Mesendoderm (in vitro differentiated cells): ENCODE data around the gene SUMF1.
"Not testable (repeated sequence)": the region's sequence is repeated elsewhere in the genome, so short reads cannot be mapped to it uniquely, and the experiment has no call there.

Source experiments
- DNase-seq: peaks from one replicate; pipeline ENCODE4 v3.0.0; 2013
- H2AK5ac ChIP-seq: 2 replicates; pipeline ENCODE4 v1.6.1; 2013; ENCODE audit warnings: low read length, inconsistent platforms
- H2BK120ac ChIP-seq: 2 replicates; pipeline ENCODE4 v1.6.1; 2013; ENCODE audit warnings: low read depth, mild to moderate bottlenecking, low read length, moderate library complexity, mixed read lengths
- H2BK15ac ChIP-seq: replicated peaks from 2 replicates; pipeline ENCODE4 v1.6.1; 2013; ENCODE audit warnings: low read depth, mild to moderate bottlenecking, moderate library complexity
- H2BK5ac ChIP-seq: 2 replicates; pipeline ENCODE4 v1.6.1; 2013; ENCODE audit warnings: low read length, inconsistent platforms
- H3K18ac ChIP-seq: 2 replicates; pipeline ENCODE4 v1.6.1; 2013; ENCODE audit warnings: mild to moderate bottlenecking, low read length, mixed read lengths
- H3K23ac ChIP-seq: one replicate; pipeline ENCODE4 v1.6.1; 2013; ENCODE audit warnings: low read length
- H3K27ac ChIP-seq: 2 replicates; pipeline ENCODE4 v1.5.1; 2013; ENCODE audit warnings: low read depth, mild to moderate bottlenecking, inconsistent platforms, low read length, moderate library complexity
- H3K27me3 ChIP-seq: 2 replicates; pipeline ENCODE4 v1.6.1; 2013; ENCODE audit warnings: low read length, control low read depth, mild to moderate bottlenecking, inconsistent platforms; ENCODE audit not compliant: insufficient read depth, poor library complexity
- H3K36me3 ChIP-seq: 2 replicates; pipeline ENCODE4 v1.6.1; 2013; ENCODE audit warnings: low read length, inconsistent platforms; ENCODE audit not compliant: control insufficient read depth, insufficient read depth
- H3K4ac ChIP-seq: one replicate; pipeline ENCODE4 v1.6.1; 2013; ENCODE audit warnings: low read depth, mild to moderate bottlenecking, low read length, moderate library complexity
- H3K4me1 ChIP-seq: 2 replicates; pipeline ENCODE4 v1.6.1; 2013; ENCODE audit warnings: low read depth, low read length, inconsistent platforms; ENCODE audit not compliant: control insufficient read depth
- H3K4me2 ChIP-seq: 2 replicates; pipeline ENCODE4 v1.6.1; 2013; ENCODE audit warnings: low read length
- H3K4me3 ChIP-seq: 2 replicates; pipeline ENCODE4 v1.5.1; 2013; ENCODE audit warnings: mild to moderate bottlenecking, low read length
- H3K56ac ChIP-seq: one replicate; pipeline ENCODE4 v1.6.1; 2013; ENCODE audit warnings: low read length
- H3K79me1 ChIP-seq: 2 replicates; pipeline ENCODE4 v1.6.1; 2013; ENCODE audit warnings: low read length, inconsistent platforms
- H3K79me2 ChIP-seq: 2 replicates; pipeline ENCODE4 v1.6.1; 2013; ENCODE audit warnings: mild to moderate bottlenecking, low read length; ENCODE audit not compliant: control insufficient read depth, insufficient read depth
- H3K9ac ChIP-seq: 2 replicates; pipeline ENCODE4 v1.6.1; 2013; ENCODE audit warnings: low read length, inconsistent platforms
- H4K5ac ChIP-seq: one replicate; pipeline ENCODE4 v1.6.1; 2013; ENCODE audit warnings: low read length
- H4K8ac ChIP-seq: one replicate; pipeline ENCODE4 v1.6.1; 2013; ENCODE audit warnings: low read depth, mild to moderate bottlenecking, control low read depth, low read length, moderate library complexity
- WGBS: extraction: QIAGEN DNeasy Blood & Tissue Kit; methylation state at CpG from one replicate; pipeline ENCODE4 v1.1.7; 2013; ENCODE audit warnings: low lambda C conversion rate, missing lambda C conversion rate; ENCODE audit not compliant: insufficient coverage; ENCODE audit errors: extremely low coverage; 5-methylcytosine and 5-hydroxymethylcytosine counted together

Gene SUMF1

DNA sequence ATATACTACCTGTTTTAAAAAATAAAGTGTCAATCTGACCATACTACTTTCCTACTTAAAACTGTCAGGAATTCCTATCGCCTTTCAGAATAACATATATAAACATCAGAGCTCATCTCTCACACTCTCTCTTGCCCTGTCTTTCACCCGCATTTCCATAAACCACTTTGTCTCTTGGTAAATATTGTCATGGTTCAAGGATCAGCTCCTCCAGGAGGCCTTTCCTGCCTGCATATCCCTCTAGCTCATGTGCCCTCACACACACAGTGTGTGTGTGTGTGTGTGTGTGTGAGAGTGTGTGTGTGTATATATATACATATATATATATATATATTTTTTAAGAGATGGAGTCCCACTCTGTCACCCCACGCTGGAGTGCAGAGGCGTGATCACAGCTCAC lies 6.7 kb downstream of the SUMF1 start:
- no CpG with 5 or more reads among the region's 4 CpGs for WGBS

GRCh38 chr3:4458961-4459360 lies 8.1 kb downstream of the SUMF1 start:
- no CpG with 5 or more reads among the region's 3 CpGs for WGBS

More for the DNA sequence above, 6.7 kb downstream of the SUMF1 start:
- Histone ChIP-seq H2BK5ac (no peak overlapping the region), H3K36me3 (no peaks in the 10 kb centered on the region), H3K79me2 (no peaks in the 10 kb centered on the region), H2BK120ac (no peak overlapping the region), H3K4me2 (no peak overlapping the region), H4K8ac (no peak overlapping the region), H2AK5ac (no peak overlapping the region), H3K18ac (no peak overlapping the region), H3K79me1 (no peaks in the 10 kb centered on the region), H3K23ac (no peak overlapping the region), H3K4me3 (no peak overlapping the region), H3K56ac (no peak overlapping the region), H3K27me3 (no peaks in the 10 kb centered on the region), H3K4ac (no peak overlapping the region), H2BK15ac (no peak overlapping the region), H4K5ac (no peak overlapping the region), H3K9ac (no peak overlapping the region), H3K27ac (no peak overlapping the region), H3K4me1 (no peaks in the 10 kb centered on the region)
- no peak for DNase-seq

GRCh38 chr3:4456780-4457179 lies 10.3 kb downstream of the SUMF1 start:
- not testable (repeated sequence) for H4K8ac ChIP-seq, H3K18ac ChIP-seq, H2BK120ac ChIP-seq, H3K56ac ChIP-seq, H4K5ac ChIP-seq, H3K4me1 ChIP-seq, H3K27me3 ChIP-seq, H2BK5ac ChIP-seq, H3K4me2 ChIP-seq, H3K79me1 ChIP-seq, H3K4me3 ChIP-seq, H2AK5ac ChIP-seq, H2BK15ac ChIP-seq, H3K27ac ChIP-seq, H3K9ac ChIP-seq, H3K4ac ChIP-seq, H3K23ac ChIP-seq, DNase-seq, H3K79me2 ChIP-seq, H3K36me3 ChIP-seq
- 100% methylated on average over 4 of the region's 14 CpGs for WGBS

More at GRCh38 chr3:4458961-4459360, 8.1 kb downstream of the SUMF1 start:
- no peak overlapping the region for H3K23ac ChIP-seq
- no peaks in the 10 kb centered on the region for H3K79me1 ChIP-seq
- H3K36me3 ChIP-seq = no peaks in the 10 kb centered on the region
- no peaks in the 10 kb centered on the region for H3K79me2 ChIP-seq
- H3K4ac ChIP-seq = no peak overlapping the region
- no peak overlapping the region for H3K27ac ChIP-seq
- no peak overlapping the region for H4K8ac ChIP-seq
- H3K27me3 ChIP-seq = no peaks in the 10 kb centered on the region
- H3K4me3 ChIP-seq = no peak overlapping the region
- H3K56ac ChIP-seq = no peak overlapping the region
- no peak overlapping the region for H2BK15ac ChIP-seq
- no peak overlapping the region for H4K5ac ChIP-seq
- H3K4me2 ChIP-seq = no peak overlapping the region
- H3K4me1 ChIP-seq = no peaks in the 10 kb centered on the region
- no peak for DNase-seq
- H2BK5ac ChIP-seq = no peak overlapping the region
- H2AK5ac ChIP-seq = no peak overlapping the region
- H3K9ac ChIP-seq = no peak overlapping the region
- no peak overlapping the region for H2BK120ac ChIP-seq
- no peak overlapping the region for H3K18ac ChIP-seq

DNA sequence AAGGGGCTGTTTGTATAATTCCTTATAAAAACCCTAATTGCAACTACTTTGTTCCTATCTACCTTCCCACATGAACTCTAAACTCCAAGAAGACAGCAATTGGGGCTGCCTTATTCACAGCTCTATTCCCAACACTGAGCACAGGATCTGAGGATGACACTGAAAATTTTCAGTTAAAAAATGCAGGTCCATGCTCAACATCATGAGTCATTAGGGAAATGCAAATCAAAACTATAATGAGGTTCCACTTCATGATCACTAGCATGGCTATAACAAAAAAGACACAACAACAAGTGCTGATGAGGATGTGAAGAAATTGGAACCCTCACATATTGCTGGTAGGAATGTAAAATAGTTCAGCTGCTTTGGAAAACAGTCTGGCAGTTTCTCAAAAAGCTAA lies 12.9 kb downstream of the SUMF1 start:
- Histone ChIP-seq H3K9ac (no peak overlapping the region), H3K23ac (no peak overlapping the region), H3K4ac (no peak overlapping the region)

DNA sequence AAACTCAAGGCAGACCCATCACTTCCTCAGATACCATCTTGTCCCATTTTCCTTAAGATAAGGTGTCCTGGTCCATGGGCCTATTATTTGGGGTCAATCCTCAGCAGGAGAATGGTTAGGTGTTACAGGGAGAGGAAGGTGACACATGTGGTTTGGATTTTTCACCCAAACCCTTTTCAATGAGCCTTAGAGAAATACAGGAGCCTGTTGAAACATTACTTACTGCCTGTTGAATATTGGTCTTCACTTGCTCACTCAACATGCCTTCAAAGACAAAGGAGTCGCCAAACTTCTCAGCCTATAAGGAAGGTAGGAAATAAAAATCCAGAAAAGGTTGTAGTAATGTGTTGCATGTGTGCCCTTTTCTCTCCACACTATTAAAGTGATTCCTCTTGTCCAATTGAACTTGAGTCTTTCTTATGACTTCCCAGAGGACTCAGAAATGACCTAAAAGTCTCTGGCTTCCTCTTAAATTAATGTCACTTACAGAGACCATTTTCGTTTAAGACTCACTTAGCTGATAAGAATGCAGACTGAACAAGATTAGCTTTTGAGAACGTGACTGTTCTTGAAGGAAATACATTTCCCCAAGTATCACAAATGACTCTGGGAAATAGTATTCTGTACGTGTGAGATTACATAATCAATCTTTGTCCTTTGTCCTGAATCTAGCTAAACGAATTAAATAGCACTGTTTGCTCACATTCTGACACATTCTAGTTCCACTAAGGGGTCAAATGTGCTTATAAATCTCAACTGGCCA lies 17.8 kb downstream of the SUMF1 start:
- Histone ChIP-seq H3K27ac (no peak overlapping the region), H2BK5ac (no peak overlapping the region), H2BK15ac (no peak overlapping the region), H3K36me3 (no peaks in the 10 kb centered on the region), H3K79me1 (no peaks in the 10 kb centered on the region), H3K9ac (no peak overlapping the region), H2AK5ac (no peak overlapping the region), H3K79me2 (no peaks in the 10 kb centered on the region), H3K4ac (no peak overlapping the region), H3K4me2 (no peak overlapping the region), H3K18ac (no peak overlapping the region), H3K27me3 (no peaks in the 10 kb centered on the region), H3K56ac (no peak overlapping the region), H4K5ac (no peak overlapping the region), H3K4me3 (no peak overlapping the region), H3K23ac (no peak overlapping the region), H4K8ac (no peak overlapping the region), H2BK120ac (no peak overlapping the region), H3K4me1 (no peaks in the 10 kb centered on the region)
- WGBS = no CpG with 5 or more reads among the region's 5 CpGs
- DNase-seq = peak; percentile 27

More for the DNA sequence above, 12.9 kb downstream of the SUMF1 start:
- Histone ChIP-seq H4K8ac (no peak overlapping the region), H2BK5ac (no peak overlapping the region), H3K27ac (no peak overlapping the region), H2BK15ac (no peak overlapping the region), H3K36me3 (no peaks in the 10 kb centered on the region), H2AK5ac (no peak overlapping the region), H3K4me2 (no peak overlapping the region), H3K4me1 (no peaks in the 10 kb centered on the region), H4K5ac (no peak overlapping the region), H3K4me3 (no peak overlapping the region), H3K79me1 (no peaks in the 10 kb centered on the region), H3K18ac (no peak overlapping the region), H3K56ac (no peak overlapping the region), H2BK120ac (no peak overlapping the region), H3K79me2 (no peaks in the 10 kb centered on the region), H3K27me3 (no peaks in the 10 kb centered on the region)
- no peak for DNase-seq

GRCh38 chr3:4448187-4448586 lies 18.9 kb downstream of the SUMF1 start:
- Histone ChIP-seq H3K4me1 (no peaks in the 10 kb centered on the region), H3K4me2 (no peak overlapping the region), H4K5ac (no peak overlapping the region)

More at GRCh38 chr3:4448187-4448586, 18.9 kb downstream of the SUMF1 start:
- Histone ChIP-seq H3K79me2 (no peaks in the 10 kb centered on the region), H3K4ac (no peak overlapping the region), H3K79me1 (no peaks in the 10 kb centered on the region), H3K4me3 (no peak overlapping the region), H3K36me3 (no peaks in the 10 kb centered on the region), H3K27ac (no peak overlapping the region), H3K56ac (no peak overlapping the region), H2BK120ac (no peak overlapping the region), H2BK5ac (no peak overlapping the region), H2AK5ac (no peak overlapping the region), H2BK15ac (no peak overlapping the region), H3K18ac (no peak overlapping the region), H3K23ac (no peak overlapping the region), H4K8ac (no peak overlapping the region), H3K27me3 (no peaks in the 10 kb centered on the region), H3K9ac (no peak overlapping the region)
- DNase-seq = no peak
- WGBS = no CpG with 5 or more reads among the region's 6 CpGs
